GM12874 (cell line): ENCODE data around the gene P3H2.

Source experiments
- CTCF ChIP-seq: IDR thresholded peaks from 2 replicates; pipeline ENCODE4 v1.5.1; 2011; ENCODE audit warnings: low read depth, mild to moderate bottlenecking, control low read depth, low read length, moderate library complexity; ENCODE audit not compliant: insufficient read depth

The P3H2 gene

DNA sequence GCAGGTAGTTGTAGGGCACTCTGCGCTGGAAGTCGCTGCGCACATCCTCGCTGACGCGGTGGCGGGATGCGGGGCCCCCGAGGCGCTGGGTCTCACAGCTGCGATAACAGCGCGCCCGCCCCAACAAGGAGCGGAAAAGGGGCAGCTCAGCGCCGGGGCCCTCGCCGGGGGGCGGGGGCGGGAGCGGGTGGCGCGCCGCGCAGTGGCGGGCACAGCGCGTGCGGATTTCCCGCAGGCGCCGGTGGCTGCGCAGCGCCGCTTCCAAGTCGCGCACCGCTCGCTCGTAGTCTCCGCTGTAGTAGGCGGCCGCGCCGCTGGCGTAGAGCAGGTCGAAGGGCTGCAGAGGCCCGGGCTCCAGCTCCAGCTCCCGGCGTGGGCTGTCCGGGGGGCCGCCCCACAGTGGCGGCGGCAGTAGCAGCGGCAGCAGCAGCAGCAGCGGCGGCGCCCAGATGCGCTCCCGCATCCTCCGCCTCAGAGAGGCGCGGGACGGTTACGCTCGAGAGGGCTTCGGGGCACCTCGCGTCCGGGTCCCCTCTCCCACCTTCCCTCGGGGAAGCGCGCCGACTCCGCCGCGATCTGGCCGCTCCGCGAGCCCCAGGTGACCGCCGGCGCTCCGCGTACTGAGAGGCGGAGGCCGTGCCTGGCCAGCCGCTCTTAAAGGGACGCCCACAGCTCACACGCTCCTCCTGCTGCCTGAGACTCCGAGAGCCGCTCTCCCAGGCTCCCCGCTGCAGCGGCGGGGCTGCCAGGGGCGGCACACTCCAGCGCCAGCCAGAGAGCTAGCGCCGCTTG, at the start of gene P3H2:
P3H2 (minus strand) TSS at position 629 of the 792 bp plus-strand sequence; CDS start at position 463, 166 bp downstream.
- TF ChIP-seq CTCF: no peak

DNA sequence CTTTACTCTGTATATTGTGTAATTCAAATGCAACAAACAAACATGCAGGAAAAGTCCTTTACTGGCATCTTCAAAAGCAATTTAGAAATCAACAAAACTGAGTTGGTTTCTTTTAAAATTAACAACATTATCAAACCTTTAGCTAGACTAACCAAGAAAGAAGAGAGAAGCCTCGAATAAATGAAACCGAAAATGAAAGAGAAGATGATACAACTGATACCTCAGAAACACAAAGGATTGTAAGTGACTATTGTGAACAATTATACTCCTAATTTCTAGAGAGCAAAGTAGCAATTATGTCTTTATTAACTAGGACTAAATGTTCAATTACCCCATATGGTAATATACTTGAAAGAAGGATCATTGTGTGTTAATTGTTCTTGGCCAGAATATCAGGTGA, 49.2 kb upstream of the P3H2 start:
- no peak for TF ChIP-seq CTCF

DNA sequence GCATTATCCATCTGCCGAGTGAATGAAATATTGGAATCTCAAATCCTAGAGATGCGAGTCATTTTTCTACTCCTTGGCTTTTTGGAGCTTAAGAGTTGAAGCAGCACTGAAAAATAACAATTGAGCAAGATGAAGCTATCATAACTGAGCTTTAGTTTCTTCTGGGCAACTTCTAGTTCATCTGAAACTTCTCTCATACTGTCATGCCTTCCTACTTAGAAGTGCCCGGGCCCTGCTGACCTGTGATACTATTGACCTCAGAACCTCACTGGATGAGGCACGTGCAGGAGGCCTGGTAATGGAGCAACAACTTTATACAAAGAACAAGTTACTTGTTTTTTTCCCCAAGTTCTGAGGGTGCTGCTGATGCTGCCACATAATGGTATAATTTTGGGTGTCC, 48.5 kb upstream of the P3H2 start:
- TF ChIP-seq CTCF: no peak

DNA sequence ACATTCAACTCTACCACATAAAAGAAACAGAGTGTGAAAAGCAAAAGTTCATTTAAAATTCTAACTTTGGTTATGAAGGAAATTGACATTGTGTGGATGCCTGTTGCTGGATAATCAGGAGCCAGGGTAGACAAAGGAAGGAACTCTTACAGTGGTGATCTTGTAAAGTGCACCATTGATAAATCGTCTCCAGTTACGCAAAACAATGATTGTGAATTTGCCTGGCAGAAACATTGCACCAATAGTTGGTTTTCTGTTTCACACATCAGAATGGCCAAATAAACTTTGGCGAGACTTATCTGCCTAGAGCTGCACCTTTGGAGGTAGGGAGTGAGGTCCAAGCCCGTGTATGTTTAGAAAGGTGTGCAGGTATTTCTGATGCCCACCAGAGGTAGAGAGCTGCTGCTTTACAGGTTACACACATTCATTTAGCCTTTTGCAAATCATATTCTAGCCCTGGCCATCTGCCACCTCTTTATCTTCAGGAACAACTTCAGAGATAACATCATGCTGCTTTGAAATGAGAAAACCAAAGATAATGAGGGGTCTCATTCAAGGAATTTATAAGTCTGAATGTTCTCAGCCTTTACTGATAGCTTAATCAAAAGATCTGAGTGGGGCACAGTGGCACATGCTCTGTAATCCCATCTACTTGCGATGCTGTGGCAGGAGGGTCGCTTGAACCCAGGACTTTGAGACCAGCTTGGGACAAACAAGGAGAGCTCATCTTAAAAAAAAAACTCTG, 47.4 kb upstream of the P3H2 start:
- no peak for TF ChIP-seq CTCF

DNA sequence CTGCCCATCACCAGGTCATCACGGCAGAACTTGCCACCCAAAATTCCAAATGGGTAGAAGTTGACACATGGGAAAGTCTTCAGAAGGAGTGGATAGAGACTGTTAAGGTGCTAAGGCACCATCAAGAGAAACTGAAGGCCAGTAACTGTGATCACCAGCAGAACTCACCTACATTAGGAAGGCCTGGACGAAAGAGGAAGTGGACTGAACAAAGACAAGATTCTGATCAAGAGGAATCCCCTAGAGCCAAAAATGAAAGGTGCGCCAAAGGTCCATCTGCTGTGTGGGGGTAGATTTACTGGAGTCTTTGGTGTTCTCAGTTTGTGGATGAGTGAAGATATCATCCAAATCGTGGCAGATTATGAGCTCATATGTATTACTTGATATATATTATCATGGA, 46.3 kb upstream of the P3H2 start:
- TF ChIP-seq CTCF: no peak

DNA sequence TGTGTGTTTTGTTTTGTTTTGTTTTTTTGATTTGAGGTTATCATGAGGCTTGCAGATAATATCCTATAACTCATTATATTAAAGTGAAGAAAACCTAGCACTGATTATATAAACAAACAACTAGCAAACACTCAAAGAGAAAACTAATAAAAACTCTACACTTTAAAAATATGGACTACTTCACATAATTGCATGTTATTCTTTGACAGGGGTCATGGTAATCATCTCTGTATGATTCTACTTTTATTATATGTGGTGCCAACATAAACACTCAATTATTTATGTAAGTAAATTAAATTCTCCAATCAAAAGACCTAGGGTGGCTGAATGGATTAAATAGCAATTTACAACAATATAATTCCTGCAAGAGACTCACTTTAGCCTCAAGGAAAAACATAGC, 44.6 kb upstream of the P3H2 start:
- no peak for TF ChIP-seq CTCF

DNA sequence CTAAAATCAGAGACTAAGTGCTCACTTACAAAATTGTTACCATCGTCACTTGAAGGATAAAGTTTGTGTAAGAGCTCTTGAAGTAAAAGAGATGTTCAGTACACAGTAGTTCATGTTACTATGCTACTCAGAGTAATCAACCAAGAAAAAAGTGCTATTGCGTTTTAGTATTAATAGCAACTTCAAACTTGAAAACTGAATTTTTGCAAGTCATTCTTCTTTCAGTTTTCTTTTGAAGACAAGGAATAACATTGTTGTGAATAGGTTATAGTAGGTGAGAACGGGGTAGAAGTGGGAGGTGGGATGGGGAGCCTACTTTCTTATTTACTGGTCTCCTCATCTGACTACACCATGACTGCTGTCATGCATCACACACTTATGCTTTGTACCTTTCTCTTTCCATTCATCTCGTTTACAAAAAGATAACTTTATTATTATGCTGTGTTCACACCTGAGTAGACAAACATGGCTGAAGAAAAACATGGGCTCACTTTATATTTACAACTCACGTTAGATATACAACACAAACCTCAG, 39.3 kb upstream of the P3H2 start:
- no peak for TF ChIP-seq CTCF
